IMR-90 (cell line): ENCODE results near the gene QSOX2. TPM values are rescaled to one million over a fixed set of nuclear protein-coding genes. Genes with fewer than 3 reads are reported as not detected.

Experiments used
- ATAC-seq: fragments of 200-7000 bp; cut with Tn5 transposase; 2 replicates; pipeline ENCODE4 v1.9.1; 2020; ENCODE audit warnings: low read depth, mild to moderate bottlenecking, moderate library complexity
- BruUV-seq: library from RNA; stranded (reverse); fragments of 400-500 nt; replicated peaks from 2 replicates; lab custom pipeline; 2021; lab: Mats Ljungman, UMichigan
- CTCF ChIA-PET: fragments of 300-600 bp; formaldehyde crosslinking; extraction: SDS; loops from one replicate; lab custom pipeline; 2021; ENCODE audit warnings: antibody characterized with exemption; lab: Yijun Ruan, JAX
- POLR2A ChIA-PET: fragments of 300-600 bp; sonication (Branson Sonifier 250); formaldehyde crosslinking; loops from one replicate; lab custom pipeline; 2022; ENCODE audit warnings: antibody characterized with exemption; ENCODE audit not compliant: unreplicated experiment; lab: Charles Lee
- DNase-seq: peaks from one replicate; pipeline ENCODE4 v3.0.0; 2013
- H2AFZ ChIP-seq: replicated peaks from 2 replicates; pipeline ENCODE3; 2013; ENCODE audit warnings: low read length, mild to moderate bottlenecking; ENCODE audit not compliant: poor library complexity
- H2AK5ac ChIP-seq: 2 replicates; pipeline ENCODE4 v1.6.1; 2013; ENCODE audit warnings: low read depth, low read length, inconsistent platforms
- H2AK9ac ChIP-seq: replicated peaks from 2 replicates; pipeline ENCODE3; 2013; ENCODE audit warnings: mild to moderate bottlenecking, low read depth, low read length, moderate library complexity; ENCODE audit not compliant: poor library complexity
- H2BK120ac ChIP-seq: 2 replicates; pipeline ENCODE4 v1.6.1; 2013; ENCODE audit warnings: low read depth, low read length, inconsistent platforms
- H2BK15ac ChIP-seq: 3 replicates; pipeline ENCODE4 v1.6.1; 2013; ENCODE audit warnings: low read depth, low read length, inconsistent platforms
- H2BK20ac ChIP-seq: 2 replicates; pipeline ENCODE4 v1.6.1; 2013; ENCODE audit warnings: low read depth, mild to moderate bottlenecking, inconsistent platforms, low read length, moderate library complexity
- H2BK5ac ChIP-seq: 2 replicates; pipeline ENCODE4 v1.6.1; 2013; ENCODE audit warnings: mild to moderate bottlenecking, low read depth, low read length, inconsistent platforms; ENCODE audit not compliant: poor library complexity, severe bottlenecking
- H3K14ac ChIP-seq: replicated peaks from 2 replicates; pipeline ENCODE4 v1.6.1; 2013; ENCODE audit warnings: low read depth, low read length, inconsistent platforms
- H3K18ac ChIP-seq: 2 replicates; pipeline ENCODE4 v1.6.1; 2013; ENCODE audit warnings: low read depth, low read length, control low read depth
- H3K23ac ChIP-seq: 2 replicates; pipeline ENCODE4 v1.6.1; 2013; ENCODE audit warnings: low read depth, low read length, inconsistent platforms
- H3K27ac ChIP-seq: 2 replicates; pipeline ENCODE4 v1.5.1; 2013; ENCODE audit warnings: mild to moderate bottlenecking, control low read depth, low read length; ENCODE audit not compliant: insufficient read depth
- H3K27me3 ChIP-seq: 2 replicates; pipeline ENCODE4 v1.6.1; 2013; ENCODE audit warnings: low read length; ENCODE audit not compliant: control insufficient read depth, insufficient read depth
- H3K36me3 ChIP-seq: 2 replicates; pipeline ENCODE4 v1.6.1; 2013; ENCODE audit warnings: low read length, mixed read lengths; ENCODE audit not compliant: control insufficient read depth, insufficient read depth
- H3K4ac ChIP-seq: 2 replicates; pipeline ENCODE4 v1.6.1; 2013; ENCODE audit warnings: low read depth, low read length, inconsistent platforms
- H3K4me1 ChIP-seq: 2 replicates; pipeline ENCODE4 v1.6.1; 2013; ENCODE audit warnings: low read length, mixed read lengths; ENCODE audit not compliant: control insufficient read depth, insufficient read depth
- H3K4me2 ChIP-seq: 2 replicates; pipeline ENCODE4 v1.6.1; 2013; ENCODE audit warnings: low read depth, mild to moderate bottlenecking, control low read depth, low read length, moderate library complexity
- H3K4me3 ChIP-seq: 2 replicates; pipeline ENCODE4 v1.5.1; 2013; ENCODE audit warnings: low read depth, mild to moderate bottlenecking, control low read depth, low read length, moderate library complexity; ENCODE audit not compliant: insufficient read depth
- H3K56ac ChIP-seq: 2 replicates; pipeline ENCODE4 v1.6.1; 2013; ENCODE audit warnings: low read length, inconsistent platforms; ENCODE audit not compliant: insufficient read depth; ENCODE audit errors: extremely low read depth
- H3K79me1 ChIP-seq, 2 experiments: 2 replicates each; pipeline ENCODE4 v1.6.1; 2013; ENCODE audit warnings: low read length in 2 of 2, inconsistent platforms in 1 of 2, low read depth in 1 of 2
- H3K9ac ChIP-seq: 2 replicates; pipeline ENCODE4 v1.6.1; 2013; ENCODE audit warnings: low read depth, low read length, control low read depth
- H3K9me1 ChIP-seq: 2 replicates; pipeline ENCODE4 v1.6.1; 2013; ENCODE audit warnings: low read length, inconsistent platforms; ENCODE audit not compliant: insufficient read depth
- H3K9me3 ChIP-seq: 2 replicates; pipeline ENCODE4 v1.6.1; 2013; ENCODE audit warnings: low read length; ENCODE audit not compliant: control insufficient read depth, insufficient read depth
- H4K20me1 ChIP-seq: 2 replicates; pipeline ENCODE4 v1.6.1; 2013; ENCODE audit warnings: low read length, inconsistent platforms; ENCODE audit not compliant: insufficient read depth
- H4K5ac ChIP-seq: 2 replicates; pipeline ENCODE4 v1.6.1; 2013; ENCODE audit warnings: mild to moderate bottlenecking, low read depth, low read length, control low read depth
- H4K8ac ChIP-seq, 2 experiments: 2 replicates each; pipeline ENCODE4 v1.6.1; 2013; ENCODE audit warnings: low read depth in 2 of 2, low read length in 2 of 2, control low read depth in 1 of 2, inconsistent platforms in 1 of 2
- H4K91ac ChIP-seq: 2 replicates; pipeline ENCODE4 v1.6.1; 2013; ENCODE audit warnings: low read depth, low read length, inconsistent platforms; ENCODE audit not compliant: insufficient read depth
- BHLHE40 ChIP-seq: fragments of 150-350 bp; IDR thresholded peaks from 2 replicates; pipeline ENCODE4 v1.6.1; 2016; ENCODE audit warnings: mild to moderate bottlenecking, low read depth, low read length
- CEBPB ChIP-seq: IDR thresholded peaks from 2 replicates; pipeline ENCODE4 v1.6.1; 2012; ENCODE audit warnings: low read depth, low read length, improper control_type of control experiment
- CHD1 ChIP-seq: IDR thresholded peaks from 2 replicates; pipeline ENCODE4 v1.6.1; 2012; ENCODE audit warnings: low read depth, low read length, improper control_type of control experiment
- MAZ ChIP-seq: IDR thresholded peaks from 2 replicates; pipeline ENCODE4 v1.6.1; 2012; ENCODE audit warnings: low read depth, mild to moderate bottlenecking, low read length, improper control_type of control experiment, moderate library complexity, borderline replicate concordance
- MXI1 ChIP-seq: IDR thresholded peaks from 2 replicates; pipeline ENCODE4 v1.6.1; 2012; ENCODE audit warnings: low read depth, mild to moderate bottlenecking, low read length, moderate library complexity, borderline replicate concordance
- POLR2A ChIP-seq: IDR thresholded peaks from 2 replicates; pipeline ENCODE4 v1.6.1; 2012; ENCODE audit warnings: mild to moderate bottlenecking, low read depth, low read length
- RFX5 ChIP-seq: IDR thresholded peaks from 2 replicates; pipeline ENCODE4 v1.8.0; 2012; ENCODE audit warnings: low read depth, mild to moderate bottlenecking, low read length, moderate library complexity
- WGBS, 2 experiments: methylation state at CpG; one replicate each; pipeline versions ENCODE4 v1.1.5 to v1.1.7; 2013; ENCODE audit warnings: missing lambda C conversion rate in 2 of 2; ENCODE audit not compliant: insufficient read length in 1 of 2; ENCODE audit errors: extremely low coverage in 2 of 2; 5-methylcytosine and 5-hydroxymethylcytosine counted together
- dilution Hi-C: fragments of 300-500 bp; cut with HindIII; formaldehyde crosslinking; loops from one replicate; pipeline ENCODE4 v1.14.3; 2018; ENCODE audit warnings: low sequenced_read_pairs; ENCODE audit not compliant: unreplicated experiment
- in situ Hi-C: fragments of 300-500 bp; cut with MboI; formaldehyde crosslinking; loops from 3 replicates; pipeline ENCODE4 v1.14.3; 2019; ENCODE audit warnings: low sequenced_read_pairs, inconsistent platforms, mixed read lengths
- intact Hi-C: fragments of 100-400 bp; cut with micrococcal nuclease; formaldehyde crosslinking; loops from 2 replicates; pipeline ENCODE4 v1.10.0; 2022
- polyA plus RNA-seq, 3 experiments: library from polyadenylated mRNA; depleted of rRNA; stranded (reverse); fragments of >200 nt; gene quantifications; 2 replicates each; pipeline ENCODE4 v1.2.3, GENCODE V29; 2012; ENCODE audit warnings: low replicate concordance in 1 of 3
- total RNA-seq: library from RNA; depleted of rRNA; stranded (reverse); fragments of >200 nt; gene quantifications from 2 replicates; pipeline ENCODE4 v1.2.3, GENCODE V29; 2012

Gene QSOX2
- total and polyA plus RNA-seq, 2 of the 4 experiments (the other 2 are of a cell fraction): 5.9 to 12.9 TPM

DNA sequence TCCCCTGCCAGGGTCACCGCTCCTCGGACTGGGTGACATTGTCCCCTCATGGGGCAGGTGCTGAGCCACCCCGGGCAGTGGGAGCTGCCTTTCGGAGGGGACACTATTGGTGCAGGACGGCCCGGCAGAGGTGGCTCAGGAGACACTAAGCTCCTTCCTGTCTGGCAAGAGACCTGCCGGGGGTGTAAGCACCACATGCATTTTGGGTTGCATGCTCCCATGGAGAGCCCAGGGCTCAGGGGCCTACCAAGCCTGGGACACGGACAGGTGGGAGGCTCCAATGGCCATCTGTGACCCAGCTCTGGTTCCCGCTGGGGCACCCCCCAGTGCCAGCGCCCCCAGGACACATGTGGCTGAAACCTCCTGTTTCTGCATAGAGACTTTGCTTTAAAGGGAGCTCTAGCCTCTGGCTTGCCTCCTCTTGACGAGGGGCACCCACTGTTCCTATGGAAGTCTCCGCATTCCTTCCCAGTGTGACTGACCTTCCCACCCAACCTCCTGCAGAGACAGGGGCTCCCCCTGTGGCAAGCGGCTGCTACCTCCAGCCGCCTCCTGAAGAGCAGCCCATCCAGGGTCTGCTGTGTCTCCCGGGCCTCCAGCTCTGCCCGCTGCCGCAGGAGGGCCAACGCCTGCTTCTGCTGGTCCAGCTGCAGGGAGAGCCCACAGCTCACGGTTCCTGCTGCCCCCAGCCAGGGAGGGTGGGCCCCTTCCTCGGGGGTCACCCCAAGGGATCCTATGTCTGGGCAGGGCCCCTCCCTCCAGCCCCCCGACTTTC, 30.2 kb upstream of the QSOX2 start:
- in situ Hi-C loops: loop anchor here (10.0 kb wide), 1 partner anchor 111 kb away; no protein-coding TSS in a partner anchor
- no peaks in the 10 kb centered on the region for H3K36me3 ChIP-seq
- no peak overlapping the region for H2BK20ac ChIP-seq
- CTCF ChIA-PET: interaction anchor here (0.5 kb wide), 1 partner anchor 30 kb away, joined by 3 read pairs; no protein-coding TSS in a partner anchor
- dilution Hi-C loops: no loop called here
- no peak overlapping the region for H3K4me2 ChIP-seq
- no peak overlapping the region for H4K5ac ChIP-seq
- H2AK9ac ChIP-seq: no peak overlapping the region
- DNase-seq: no peak
- no peaks in the 10 kb centered on the region for H3K79me1 ChIP-seq
- no peak for ATAC-seq
- no peak for TF ChIP-seq BHLHE40
- no peak for TF ChIP-seq MAZ
- no peak for TF ChIP-seq MXI1
- no peak for TF ChIP-seq POLR2A
- no peak for TF ChIP-seq RFX5
- no peak for TF ChIP-seq CHD1
- no peak for TF ChIP-seq CEBPB
- no peak overlapping the region for H4K8ac ChIP-seq
- H3K9me1 ChIP-seq: no peaks in the 10 kb centered on the region
- H4K20me1 ChIP-seq: no peaks in the 10 kb centered on the region
- no peak overlapping the region for H4K91ac ChIP-seq
- H2BK15ac ChIP-seq: no peak overlapping the region
- no peak overlapping the region for H2BK5ac ChIP-seq
- H3K4ac ChIP-seq: no peak overlapping the region
- H3K56ac ChIP-seq: no peak overlapping the region
- intact Hi-C loops: no loop called here
- no peak overlapping the region for H3K27ac ChIP-seq
- H2BK120ac ChIP-seq: no peak overlapping the region
- no peak overlapping the region for H3K18ac ChIP-seq
- H3K23ac ChIP-seq: no peak overlapping the region
- no peak overlapping the region for H2AFZ ChIP-seq
- no peak overlapping the region for H3K9ac ChIP-seq
- peaks cover 57% of the 10 kb centered on the region for H3K27me3 ChIP-seq
- H3K14ac ChIP-seq: no peak overlapping the region
- peaks cover 4% of the 10 kb centered on the region for H3K9me3 ChIP-seq
- H3K4me1 ChIP-seq: no peaks in the 10 kb centered on the region
- no TSS peak for BruUV-seq
- WGBS, 2 experiments: 45% methylated on average over 14 of the region's 21 CpGs; no CpG with 5 or more reads in 1 of the 2 experiments
- H2AK5ac ChIP-seq: no peak overlapping the region
- POLR2A ChIA-PET: interaction anchor here (0.6 kb wide), 1 partner anchor 58 kb away, joined by 3 read pairs; no protein-coding TSS in a partner anchor
- no peak overlapping the region for H3K4me3 ChIP-seq
